GM19467 (cell line): ENCODE measurements around the gene SURF1.
"Not testable (repeated sequence)": the region's sequence is repeated elsewhere in the genome, so short reads cannot be mapped to it uniquely, and the experiment has no call there.

Experiments
- ATAC-seq: cut with Tn5 transposase; IDR thresholded peaks from one replicate; pipeline ENCODE4 v1.9.1; 2021; ENCODE audit warnings: mild to moderate bottlenecking, moderate library complexity; ENCODE audit not compliant: unreplicated experiment

The SURF1 gene

DNA sequence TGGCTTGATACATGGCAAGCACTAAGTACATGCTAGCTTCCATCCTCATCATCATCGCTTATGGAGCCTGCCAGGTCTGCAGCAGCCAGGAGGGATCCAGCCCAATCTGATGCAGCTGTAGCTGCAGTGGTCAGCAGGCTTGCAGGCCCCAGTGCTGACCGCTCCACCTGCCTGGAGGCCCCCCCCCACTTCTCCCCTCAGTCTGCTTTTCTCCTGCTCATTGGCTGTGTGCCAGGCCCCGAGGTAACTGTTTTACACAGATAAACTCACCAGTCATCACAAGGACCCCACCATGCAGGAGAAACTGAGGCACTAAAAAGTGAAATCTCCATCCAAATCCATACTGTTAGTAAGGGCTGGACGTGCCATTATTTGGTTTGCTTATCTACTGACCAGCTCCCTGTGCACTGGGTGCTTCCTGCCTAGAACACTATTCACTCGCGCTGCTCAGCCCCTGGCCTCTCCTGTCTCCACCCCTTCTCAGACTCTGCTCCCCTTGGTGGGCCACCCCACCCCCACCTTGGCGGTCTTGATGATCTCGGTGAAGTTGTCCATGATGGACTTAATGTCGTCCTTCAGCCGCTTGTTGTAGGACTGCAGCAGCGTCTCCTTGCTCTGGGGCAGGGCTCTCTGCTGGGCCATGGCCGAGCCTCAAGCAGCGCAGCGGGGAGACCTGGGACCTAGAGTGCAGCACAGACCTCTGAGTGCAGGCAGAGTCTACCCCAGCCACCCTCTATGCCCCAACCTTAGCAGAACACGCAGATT is 10.1 kb downstream of the SURF1 start:
- ATAC-seq: no peak

DNA sequence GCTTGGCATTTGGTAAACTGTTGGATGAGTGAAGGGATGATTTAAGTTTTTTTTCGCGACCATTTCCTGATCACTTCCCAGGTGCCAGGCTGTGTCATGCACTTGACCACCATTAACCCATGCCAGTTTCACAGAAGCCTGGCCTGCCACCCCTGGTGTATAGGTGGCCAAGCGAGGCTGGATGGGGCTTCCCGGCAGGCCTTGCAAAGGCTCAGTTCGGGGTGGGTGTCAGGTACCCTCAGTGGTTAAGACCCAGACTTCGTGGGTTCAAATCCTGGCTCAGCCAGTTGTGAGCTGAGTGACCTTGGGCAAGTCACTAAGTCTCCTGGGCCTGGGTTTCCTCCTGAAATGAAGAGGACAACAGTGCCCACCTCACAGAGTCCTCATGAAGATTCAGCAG is 10.7 kb downstream of the SURF1 start:
- ATAC-seq: no peak

DNA sequence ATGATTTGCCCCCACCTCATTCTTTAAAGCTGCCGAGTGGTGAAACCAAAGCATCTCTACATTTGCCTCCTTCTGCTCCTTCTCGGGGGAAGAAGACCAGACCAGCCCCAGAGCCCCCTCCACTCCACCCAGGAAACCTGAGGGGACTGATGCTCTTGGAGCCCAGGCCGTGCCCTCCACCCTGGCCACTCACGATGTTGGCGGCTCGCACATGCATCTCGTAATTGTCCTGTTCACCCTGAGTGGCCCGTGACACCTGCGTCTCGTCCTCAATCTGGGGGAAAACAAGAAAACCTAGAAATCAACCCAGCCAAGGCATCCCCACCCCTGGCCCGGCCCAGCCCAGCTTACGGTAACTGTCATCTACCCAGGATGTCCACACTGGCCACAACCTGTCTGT is 11.3 kb downstream of the SURF1 start:
- ATAC-seq: no peak

- no peak for ATAC-seq
Measured at GRCh38 chr9:133344071-133344470, 12.2 kb downstream of the SURF1 start.

GRCh38 chr9:133342570-133342969 is 13.7 kb downstream of the SURF1 start:
- ATAC-seq: no peak

DNA sequence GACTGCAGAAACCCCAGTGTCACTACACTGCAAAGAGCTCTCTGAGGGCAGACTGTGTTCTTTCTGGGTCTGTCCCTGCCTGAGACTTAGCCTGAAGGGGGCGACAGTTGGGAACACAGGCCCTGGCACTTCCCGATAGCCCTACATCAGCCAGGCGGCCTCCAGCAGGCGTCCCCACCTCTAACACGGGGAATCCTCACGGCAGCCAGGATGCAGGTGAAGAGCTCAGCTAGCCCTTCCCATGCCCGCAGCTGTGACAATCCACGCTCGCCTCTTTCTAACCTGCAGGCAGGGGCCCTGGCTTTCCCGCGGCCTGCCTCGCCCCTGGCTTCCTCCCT is 14.2 kb downstream of the SURF1 start:
- ATAC-seq: no peak

DNA sequence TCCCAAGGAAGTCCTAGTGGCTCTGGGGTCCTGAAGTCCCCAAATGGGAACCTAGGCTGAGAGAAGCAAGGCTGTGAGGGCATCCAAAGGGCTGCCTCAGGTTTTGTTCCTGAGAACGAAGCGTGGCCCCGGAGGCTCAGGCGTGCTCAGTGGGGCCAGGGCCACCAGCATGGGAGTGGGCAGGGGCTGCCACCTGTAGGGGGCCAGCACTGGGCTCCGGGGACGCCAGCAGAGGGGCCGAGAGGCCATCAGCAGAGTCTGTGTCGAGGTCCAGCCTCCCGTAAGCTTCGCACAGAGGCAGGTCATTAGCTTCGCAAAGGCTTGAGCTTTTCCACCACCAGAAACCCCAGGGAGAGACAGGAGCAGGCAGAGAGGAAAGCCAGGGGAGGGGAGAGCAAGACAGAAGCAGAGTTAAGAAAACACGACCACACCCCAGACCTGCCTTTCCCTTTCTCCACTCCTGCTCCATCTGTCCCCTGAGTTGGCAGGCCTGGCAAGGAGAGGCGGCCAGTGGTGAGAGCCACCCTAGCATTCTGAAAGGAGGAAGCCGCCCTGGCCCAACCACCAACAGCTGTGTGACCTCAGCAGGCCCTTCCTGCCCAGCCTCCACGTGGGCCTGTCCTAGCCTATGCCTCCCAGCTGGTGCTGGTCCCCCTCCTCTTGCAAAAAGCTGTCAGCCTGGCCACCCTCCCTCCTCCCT is 14.8 kb downstream of the SURF1 start:
- ATAC-seq: no peak

DNA sequence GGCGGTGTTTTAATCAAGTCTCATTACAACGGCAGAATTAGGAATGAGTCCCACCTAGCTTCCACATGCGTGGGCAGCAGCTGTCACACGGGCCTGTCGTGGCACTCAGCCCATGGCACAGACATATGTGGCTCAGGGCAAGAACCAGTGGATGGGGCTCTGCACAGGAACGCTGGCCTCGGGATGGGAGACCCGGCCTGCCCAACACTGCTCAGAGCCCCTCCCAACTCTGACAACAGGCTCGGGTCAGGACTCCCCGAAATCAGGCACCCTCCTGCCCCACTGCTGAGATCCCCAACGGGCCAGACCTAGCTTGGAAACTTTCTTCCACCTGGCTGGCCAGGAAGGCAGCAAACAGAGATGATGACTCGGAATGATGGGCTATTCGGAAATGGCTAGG is 15.4 kb downstream of the SURF1 start:
- no peak for ATAC-seq

DNA sequence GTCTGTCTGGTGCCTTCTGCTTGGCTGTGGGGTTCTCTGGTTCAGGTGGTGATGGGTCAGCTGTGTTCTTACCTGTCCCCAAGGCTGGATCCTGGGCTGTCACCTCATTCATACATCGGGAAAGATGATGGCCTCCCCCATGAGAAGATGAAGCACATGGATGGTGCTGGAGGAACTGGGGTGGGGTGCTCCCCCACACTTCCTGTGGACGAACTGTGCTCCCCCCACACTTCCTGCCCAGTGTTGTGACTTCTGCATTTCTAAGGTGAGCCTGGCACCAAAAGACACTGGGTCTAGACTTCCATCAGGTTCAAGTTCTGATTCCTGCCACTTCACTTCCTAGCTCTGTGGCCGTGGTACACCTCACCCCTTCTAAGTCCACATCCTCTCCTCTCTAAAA is 16.0 kb downstream of the SURF1 start:
- ATAC-seq: no peak

- no peak for ATAC-seq
Measured at GRCh38 chr9:133339641-133340040, 16.6 kb downstream of the SURF1 start.

DNA sequence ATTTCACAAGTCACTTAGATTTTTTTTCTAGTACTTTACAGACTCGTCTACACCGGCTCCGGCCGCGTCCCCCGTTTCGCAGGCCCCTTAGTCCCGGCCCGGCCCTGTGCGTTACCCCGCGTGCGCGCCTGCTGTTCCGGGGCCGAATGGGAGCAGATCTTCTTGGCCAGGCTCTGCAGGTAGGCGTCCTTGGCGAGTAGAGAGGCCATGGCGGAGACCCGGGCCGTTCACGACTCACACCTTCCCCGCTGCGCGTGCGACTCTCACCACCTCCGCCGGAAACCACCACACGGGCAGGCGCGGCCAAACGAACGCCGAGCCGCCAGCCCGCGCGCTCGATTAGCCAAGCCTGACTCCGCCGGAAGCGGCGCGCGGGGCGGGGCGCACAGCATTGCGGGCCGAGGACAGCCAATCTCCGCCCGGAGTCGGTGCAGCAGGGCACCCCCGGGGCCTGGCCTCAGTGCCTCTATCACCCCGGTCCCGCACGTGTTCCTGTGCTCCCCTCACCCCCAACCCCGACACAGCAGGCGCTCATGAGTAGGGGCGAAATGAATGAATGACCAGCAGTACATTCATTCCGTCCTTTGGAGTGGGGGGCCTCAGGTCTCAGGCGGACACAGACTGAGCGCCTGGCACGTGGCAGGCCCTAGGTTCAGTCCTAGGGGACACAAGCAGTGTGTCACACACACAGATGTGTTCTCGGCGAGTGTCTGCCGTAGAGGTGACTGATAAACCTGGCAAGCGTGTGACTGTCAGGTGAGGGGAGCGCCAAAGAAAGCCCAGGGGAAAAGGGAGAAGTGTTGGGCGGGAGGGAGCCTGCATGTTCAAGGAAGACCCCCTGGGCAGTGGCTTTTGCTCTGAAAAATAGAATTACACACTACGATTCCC is 20.1 kb downstream of the SURF1 start, which contains the start of gene SURF6:
Gene SURF6 (minus strand): TSS at position 265 of the 888 bp plus-strand sequence. CDS start 56 bp downstream, at position 209.
- peak; percentile 75 for ATAC-seq

DNA sequence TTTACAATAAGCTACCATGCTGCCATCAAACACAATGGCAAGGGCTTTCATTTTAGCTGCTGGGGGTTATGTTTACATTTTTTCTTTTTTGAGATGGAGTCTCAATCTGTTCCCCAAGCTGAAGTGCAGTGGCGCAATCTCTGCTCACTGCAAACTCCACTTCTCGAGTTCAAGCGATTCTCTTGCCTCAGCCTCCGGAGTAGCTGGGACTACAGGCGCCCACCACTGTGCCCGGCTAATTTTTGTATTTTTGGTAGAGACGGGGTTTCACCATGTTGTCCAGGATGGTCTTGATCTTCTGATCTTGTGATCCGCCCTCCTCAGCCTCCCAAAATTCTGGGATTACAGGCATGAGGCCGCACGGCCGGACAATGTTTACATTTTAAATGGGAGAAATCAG is 21.4 kb downstream of the SURF1 start:
- ATAC-seq: not testable (repeated sequence)

GRCh38 chr9:133334161-133334560 is 22.1 kb downstream of the SURF1 start:
- ATAC-seq: no peak

DNA sequence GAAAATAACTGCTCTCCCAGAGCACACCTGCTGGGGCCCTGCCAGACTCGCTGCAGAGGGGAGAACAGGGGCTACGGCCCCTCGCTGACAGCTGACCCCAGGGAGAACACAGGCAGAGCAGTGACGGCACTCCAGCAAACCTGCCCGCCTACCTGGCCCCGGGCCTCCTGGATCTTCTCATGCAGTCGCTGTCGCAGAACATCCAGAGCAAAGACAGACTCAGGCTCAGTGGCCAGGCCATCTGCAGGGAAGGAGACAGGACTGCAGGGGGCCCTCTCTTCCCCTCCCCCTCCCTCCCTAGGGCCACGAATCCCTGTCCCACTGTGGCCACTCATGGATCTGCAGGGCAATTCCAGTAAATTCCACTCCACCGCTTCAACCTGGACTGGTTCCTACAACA is 22.7 kb downstream of the SURF1 start:
- no peak for ATAC-seq

DNA sequence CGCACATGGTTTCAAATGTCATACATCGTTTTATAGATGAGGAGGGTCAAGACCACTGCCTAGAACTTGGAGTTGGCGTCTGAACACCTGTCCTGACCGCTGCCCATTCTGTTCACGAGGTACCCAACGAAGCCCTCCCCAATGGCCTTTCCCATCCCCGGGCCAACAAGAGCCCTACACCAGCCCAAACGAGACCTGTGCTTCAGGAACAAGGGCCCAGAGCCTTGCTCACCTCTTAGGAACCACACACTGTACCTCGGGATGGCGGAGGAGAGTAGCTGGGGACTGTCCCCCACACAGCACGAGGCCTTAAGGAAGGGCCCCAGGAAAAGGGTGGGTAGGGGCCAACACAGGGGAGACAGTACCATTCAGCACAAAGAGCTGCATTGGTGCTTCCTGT is 23.3 kb downstream of the SURF1 start:
- ATAC-seq: no peak

DNA sequence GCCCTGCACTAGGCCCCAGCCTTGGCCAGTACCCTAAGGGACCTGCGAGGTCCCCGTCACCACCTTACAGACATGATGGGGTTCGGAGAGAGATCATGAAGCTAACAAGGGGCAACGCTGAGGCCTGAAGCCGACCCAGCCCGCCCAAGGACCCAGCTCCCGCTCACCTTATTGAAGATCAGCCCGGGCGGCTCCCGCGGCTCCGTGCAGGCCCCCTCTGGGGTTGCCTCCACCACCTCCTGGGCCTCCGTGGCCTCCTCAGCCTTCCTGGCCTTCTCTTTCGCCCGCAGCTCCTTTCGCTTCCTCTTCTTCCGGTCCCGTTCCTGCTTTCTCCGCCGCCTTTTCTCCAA is 23.9 kb downstream of the SURF1 start:
- ATAC-seq: no peak

- ATAC-seq: no peak
Measured at GRCh38 chr9:133331641-133332380, 24.5 kb downstream of the SURF1 start.

GRCh38 chr9:133331221-133331620 is 25.1 kb downstream of the SURF1 start:
- ATAC-seq: no peak

DNA sequence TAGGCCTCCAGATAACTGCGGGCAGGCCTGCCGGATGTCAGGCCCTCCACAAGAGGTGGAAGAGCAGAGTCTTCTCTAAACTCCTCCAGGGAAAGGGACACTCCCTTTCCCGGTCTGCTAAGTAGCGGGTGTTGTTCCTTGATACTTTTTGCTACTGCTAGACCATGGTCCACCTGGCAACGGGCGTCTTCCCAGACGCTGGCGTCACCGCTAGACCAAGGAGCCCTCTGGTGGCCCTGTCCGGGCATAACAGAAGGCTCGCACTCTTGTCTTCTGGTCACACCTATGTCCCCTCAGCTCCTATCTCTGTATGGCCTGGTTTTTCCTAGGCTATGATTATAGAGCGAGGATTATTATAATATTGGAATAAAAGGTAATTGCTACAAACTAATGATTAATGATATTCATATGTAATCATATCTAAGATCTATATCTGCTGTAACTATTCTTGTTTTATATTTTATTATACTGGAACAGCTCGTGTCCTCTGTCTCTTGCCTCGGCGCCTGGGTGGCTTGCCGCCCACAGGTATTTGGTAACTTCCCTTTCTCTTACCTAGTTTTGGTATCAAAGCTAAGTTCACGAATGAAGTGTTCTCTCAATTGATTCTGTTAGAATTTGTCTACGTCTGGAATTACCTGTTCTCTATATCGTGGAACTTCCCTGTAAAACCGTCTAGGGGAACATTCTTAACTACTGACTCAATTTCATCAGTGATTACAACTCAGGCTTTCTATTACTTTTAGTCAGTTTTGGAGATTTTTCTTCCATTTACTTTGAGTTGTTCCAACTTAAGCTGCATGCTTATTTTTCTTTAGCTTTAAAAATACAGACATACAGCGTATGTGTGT is 26.8 kb downstream of the SURF1 start:
- not testable (repeated sequence) for ATAC-seq
